Dendritic cell treated with granulocyte-macrophage colony-stimulating factor and Interleukin-4, amounts not matched to agents 40 ng/mL and 50 ng/mL, for 4 days (primary cell): ENCODE measurements around the gene RMI1.
A peak's percentile ranks its signal among the peaks of the same experiment; 100 is the strongest.

ENCODE experiments used
- H3K27ac Mint-ChIP-seq: one replicate; pipeline ENCODE4 v1.8.0; 2022; ENCODE audit warnings: mild to moderate bottlenecking, mixed read lengths
- H3K27me3 Mint-ChIP-seq: one replicate; pipeline ENCODE4 v1.8.0; 2022; ENCODE audit warnings: mild to moderate bottlenecking, mixed read lengths
- H3K36me3 Mint-ChIP-seq: one replicate; pipeline ENCODE4 v1.8.0; 2022; ENCODE audit warnings: low read depth, mixed read lengths
- H3K4me1 Mint-ChIP-seq: one replicate; pipeline ENCODE4 v1.8.0; 2022; ENCODE audit warnings: low read depth, mixed read lengths
- H3K4me3 Mint-ChIP-seq: one replicate; pipeline ENCODE4 v1.8.0; 2022; ENCODE audit warnings: mild to moderate bottlenecking, moderate library complexity, mixed read lengths
- H3K9me3 Mint-ChIP-seq: one replicate; pipeline ENCODE4 v1.8.0; 2022; ENCODE audit warnings: mixed read lengths
- intact Hi-C: fragments of 100-400 bp; cut with micrococcal nuclease; formaldehyde crosslinking; loops from one replicate; pipeline ENCODE4 v1.15.0; 2022

The RMI1 gene

GRCh38 chr9:83956436-83957247, 24.0 kb upstream of the RMI1 start:
- H3K27ac Mint-ChIP-seq: peak overlapping the region; percentile 99
- peak overlapping the region; percentile 89 for H3K4me3 Mint-ChIP-seq
- H3K4me1 Mint-ChIP-seq: peaks cover 15% of the 10 kb centered on the region
- peaks cover 23% of the 10 kb centered on the region for H3K36me3 Mint-ChIP-seq
- H3K9me3 Mint-ChIP-seq: no peaks in the 10 kb centered on the region
- intact Hi-C loops: loop anchor here (1.0 kb wide), 1 partner anchor 24 kb away; the partner anchor contains the start of genes HNRNPK and RMI1
- H3K27me3 Mint-ChIP-seq: no peaks in the 10 kb centered on the region

- intact Hi-C loops: no loop called here
- Mint-ChIP-seq H3K27ac (peak overlapping the region; percentile 99), H3K9me3 (no peaks in the 10 kb centered on the region), H3K4me3 (peak overlapping the region; percentile 89), H3K4me1 (peaks cover 19% of the 10 kb centered on the region), H3K36me3 (peaks cover 18% of the 10 kb centered on the region), H3K27me3 (no peaks in the 10 kb centered on the region)
Observed at GRCh38 chr9:83957248-83957513, 23.4 kb upstream of the RMI1 start.

- Mint-ChIP-seq H3K27me3 (no peaks in the 10 kb centered on the region), H3K4me3 (no peak overlapping the region), H3K4me1 (peaks cover 19% of the 10 kb centered on the region), H3K27ac (no peak overlapping the region), H3K9me3 (no peaks in the 10 kb centered on the region), H3K36me3 (peaks cover 7% of the 10 kb centered on the region)
- intact Hi-C loops: no loop called here
Observed at GRCh38 chr9:83959061-83959460, 21.5 kb upstream of the RMI1 start.

GRCh38 chr9:83960991-83961390, 19.6 kb upstream of the RMI1 start:
- Mint-ChIP-seq H3K27ac (no peak overlapping the region), H3K9me3 (no peaks in the 10 kb centered on the region), H3K4me1 (peaks cover 16% of the 10 kb centered on the region), H3K36me3 (peaks cover 2% of the 10 kb centered on the region), H3K27me3 (no peaks in the 10 kb centered on the region), H3K4me3 (no peak overlapping the region)
- intact Hi-C loops: no loop called here

GRCh38 chr9:83962165-83962564, 18.4 kb upstream of the RMI1 start:
- Mint-ChIP-seq H3K4me1 (peaks cover 10% of the 10 kb centered on the region), H3K9me3 (no peaks in the 10 kb centered on the region), H3K27ac (no peak overlapping the region), H3K27me3 (no peaks in the 10 kb centered on the region), H3K4me3 (no peak overlapping the region), H3K36me3 (peaks cover 13% of the 10 kb centered on the region)
- intact Hi-C loops: no loop called here

GRCh38 chr9:83964973-83965349, 15.6 kb upstream of the RMI1 start:
- peaks cover 40% of the 10 kb centered on the region for H3K36me3 Mint-ChIP-seq
- peaks cover 9% of the 10 kb centered on the region for H3K4me1 Mint-ChIP-seq
- H3K27me3 Mint-ChIP-seq: no peaks in the 10 kb centered on the region
- H3K27ac Mint-ChIP-seq: no peak overlapping the region
- no peak overlapping the region for H3K4me3 Mint-ChIP-seq
- intact Hi-C loops: no loop called here
- H3K9me3 Mint-ChIP-seq: no peaks in the 10 kb centered on the region

- Mint-ChIP-seq H3K4me3 (no peak overlapping the region), H3K27me3 (no peaks in the 10 kb centered on the region), H3K36me3 (peaks cover 46% of the 10 kb centered on the region), H3K4me1 (peaks cover 9% of the 10 kb centered on the region), H3K27ac (no peak overlapping the region), H3K9me3 (no peaks in the 10 kb centered on the region)
- intact Hi-C loops: no loop called here
Observed at GRCh38 chr9:83965350-83966208, 15.0 kb upstream of the RMI1 start.

GRCh38 chr9:83966209-83966582, 14.4 kb upstream of the RMI1 start:
- H3K36me3 Mint-ChIP-seq: peaks cover 53% of the 10 kb centered on the region
- no peak overlapping the region for H3K27ac Mint-ChIP-seq
- H3K27me3 Mint-ChIP-seq: no peaks in the 10 kb centered on the region
- intact Hi-C loops: no loop called here
- H3K4me3 Mint-ChIP-seq: no peak overlapping the region
- no peaks in the 10 kb centered on the region for H3K9me3 Mint-ChIP-seq
- H3K4me1 Mint-ChIP-seq: peaks cover 9% of the 10 kb centered on the region

- Mint-ChIP-seq H3K27me3 (no peaks in the 10 kb centered on the region), H3K4me1 (peaks cover 5% of the 10 kb centered on the region), H3K27ac (peak overlapping the region; percentile 5), H3K36me3 (peaks cover 61% of the 10 kb centered on the region), H3K9me3 (no peaks in the 10 kb centered on the region), H3K4me3 (no peak overlapping the region)
- intact Hi-C loops: no loop called here
Observed at GRCh38 chr9:83967073-83967472, 13.5 kb upstream of the RMI1 start.

- H3K27me3 Mint-ChIP-seq: no peaks in the 10 kb centered on the region
- H3K4me3 Mint-ChIP-seq: no peak overlapping the region
- peaks cover 10% of the 10 kb centered on the region for H3K4me1 Mint-ChIP-seq
- H3K36me3 Mint-ChIP-seq: peaks cover 87% of the 10 kb centered on the region
- no peak overlapping the region for H3K27ac Mint-ChIP-seq
- intact Hi-C loops: loop anchor here (10.0 kb wide), 1 partner anchor 265 kb away; the partner anchor contains the start of gene UBQLN1
- H3K9me3 Mint-ChIP-seq: no peaks in the 10 kb centered on the region
Observed at GRCh38 chr9:83969602-83970001, 11.0 kb upstream of the RMI1 start.

GRCh38 chr9:83971485-83971884, 9.1 kb upstream of the RMI1 start:
- peaks cover 99% of the 10 kb centered on the region for H3K36me3 Mint-ChIP-seq
- intact Hi-C loops: loop anchor here (10.0 kb wide), 1 partner anchor 267 kb away; the partner anchor contains the start of gene UBQLN1
- H3K4me1 Mint-ChIP-seq: peaks cover 26% of the 10 kb centered on the region
- H3K4me3 Mint-ChIP-seq: no peak overlapping the region
- no peaks in the 10 kb centered on the region for H3K27me3 Mint-ChIP-seq
- no peaks in the 10 kb centered on the region for H3K9me3 Mint-ChIP-seq
- no peak overlapping the region for H3K27ac Mint-ChIP-seq

- no peak overlapping the region for H3K27ac Mint-ChIP-seq
Observed at GRCh38 chr9:83972286-83972685, 8.3 kb upstream of the RMI1 start.

GRCh38 chr9:83975300-83975699, 5.3 kb upstream of the RMI1 start:
- Mint-ChIP-seq H3K9me3 (no peaks in the 10 kb centered on the region), H3K27me3 (no peaks in the 10 kb centered on the region), H3K36me3 (peaks cover 100% of the 10 kb centered on the region), H3K4me1 (peaks cover 29% of the 10 kb centered on the region), H3K4me3 (no peak overlapping the region), H3K27ac (no peak overlapping the region)
- intact Hi-C loops: loop anchor here (10.0 kb wide), 1 partner anchor 270 kb away; the partner anchor contains the start of gene UBQLN1

More at GRCh38 chr9:83972286-83972685, 8.3 kb upstream of the RMI1 start:
- Mint-ChIP-seq H3K9me3 (no peaks in the 10 kb centered on the region), H3K4me1 (peaks cover 22% of the 10 kb centered on the region), H3K36me3 (peaks cover 99% of the 10 kb centered on the region), H3K27me3 (no peaks in the 10 kb centered on the region), H3K4me3 (no peak overlapping the region)
- intact Hi-C loops: loop anchor here (10.0 kb wide), 1 partner anchor 267 kb away; the partner anchor contains the start of gene UBQLN1

- H3K27me3 Mint-ChIP-seq: no peaks in the 10 kb centered on the region
- H3K9me3 Mint-ChIP-seq: no peaks in the 10 kb centered on the region
- H3K4me3 Mint-ChIP-seq: no peak overlapping the region
- peaks cover 32% of the 10 kb centered on the region for H3K4me1 Mint-ChIP-seq
- intact Hi-C loops: loop anchor here (10.0 kb wide), 1 partner anchor 272 kb away; the partner anchor contains the start of gene UBQLN1
- H3K27ac Mint-ChIP-seq: no peak overlapping the region
- peaks cover 100% of the 10 kb centered on the region for H3K36me3 Mint-ChIP-seq
Observed at GRCh38 chr9:83976372-83976771, 4.2 kb upstream of the RMI1 start.
